HEK293 (cell line): Measurements from ENCODE around the gene FBH1.
"Not testable (repeated sequence)": the region's sequence is repeated elsewhere in the genome, so short reads cannot be mapped to it uniquely, and the experiment has no call there.

Experiments
- CTCF ChIA-PET: fragments of 350-600 bp; formaldehyde crosslinking; extraction: SDS; loops from one replicate; lab custom pipeline; 2021; ENCODE audit warnings: antibody characterized with exemption; lab: Yijun Ruan, JAX
- POLR2A ChIA-PET: fragments of 300-600 bp; formaldehyde crosslinking; extraction: SDS; loops from one replicate; lab custom pipeline; 2020; ENCODE audit warnings: antibody characterized with exemption, inconsistent platforms; lab: Yijun Ruan, JAX
- H3K27ac ChIP-seq: fragments of 200-500 bp; sonication (Bioruptor generic); 2 replicates; pipeline ENCODE4 v1.5.1; 2014; ENCODE audit warnings: low read depth, low read length, control low read depth, inconsistent platforms; ENCODE audit errors: extremely low read depth
- H3K36me3 ChIP-seq, 2 experiments: fragments of 200-500 bp in 1 of 2; sonication (Bioruptor generic) in 1 of 2; 1 replicate in 1 of 2; 2 replicates in 1 of 2; pipeline ENCODE4 v1.5.1; 2014 to 2017; ENCODE audit warnings: inconsistent platforms in 2 of 2, low read length in 2 of 2; ENCODE audit not compliant: control insufficient read depth in 2 of 2, insufficient read depth in 1 of 2
- H3K4me1 ChIP-seq: fragments of 200-500 bp; sonication (Bioruptor generic); 2 replicates; pipeline ENCODE4 v1.5.1; 2014; ENCODE audit warnings: mild to moderate bottlenecking, low read length, inconsistent platforms; ENCODE audit not compliant: control insufficient read depth, insufficient read depth
- H3K4me3 ChIP-seq: 2 replicates; pipeline ENCODE4 v1.5.1; 2011; ENCODE audit warnings: low read depth, mild to moderate bottlenecking, control low read depth, low read length, moderate library complexity
- H3K9me3 ChIP-seq: fragments of 200-500 bp; sonication (Bioruptor generic); 2 replicates; pipeline ENCODE4 v1.5.1; 2014; ENCODE audit warnings: low read depth, low read length, inconsistent platforms; ENCODE audit not compliant: control insufficient read depth, insufficient read depth
- RBAK ChIP-seq: fragments of 450-650 bp; formaldehyde crosslinking; IDR thresholded peaks from 2 replicates; pipeline ENCODE4 v1.5.1; 2016; ENCODE audit warnings: missing biosample characterization, missing genetic modification characterization
- ZBTB8A ChIP-seq: fragments of 450-650 bp; formaldehyde crosslinking; IDR thresholded peaks from 2 replicates; pipeline ENCODE4 v1.5.1; 2016; ENCODE audit warnings: missing biosample characterization, missing genetic modification characterization
- ZNF155 ChIP-seq: fragments of 450-650 bp; formaldehyde crosslinking; IDR thresholded peaks from 2 replicates; pipeline ENCODE4 v1.5.1; 2016; ENCODE audit warnings: missing biosample characterization, missing genetic modification characterization
- ZNF221 ChIP-seq: fragments of 450-650 bp; formaldehyde crosslinking; IDR thresholded peaks from 2 replicates; pipeline ENCODE4 v1.5.1; 2017; ENCODE audit warnings: missing biosample characterization, missing genetic modification characterization, borderline replicate concordance
- ZNF23 ChIP-seq: fragments of 450-650 bp; formaldehyde crosslinking; IDR thresholded peaks from 2 replicates; pipeline ENCODE4 v1.5.1; 2016; ENCODE audit warnings: missing biosample characterization, missing genetic modification characterization, borderline replicate concordance
- ZNF274 ChIP-seq, 2 experiments: fragments of 200-500 bp in 1 of 2; fragments of 450-650 bp in 1 of 2; sonication (Bioruptor generic) in 1 of 2; formaldehyde crosslinking in 1 of 2; IDR thresholded peaks; 2 replicates each; pipeline versions ENCODE4 v1.5.1 to v1.6.1; 2014 to 2016; ENCODE audit warnings: borderline replicate concordance in 1 of 2, inconsistent platforms in 1 of 2, low read length in 1 of 2, missing biosample characterization in 1 of 2, missing genetic modification characterization in 1 of 2
- ZNF366 ChIP-seq: fragments of 450-650 bp; formaldehyde crosslinking; conservative IDR thresholded peaks from 2 replicates; pipeline ENCODE4 v1.5.1; 2016; ENCODE audit warnings: missing biosample characterization, missing genetic modification characterization
- ZNF544 ChIP-seq: fragments of 450-650 bp; formaldehyde crosslinking; IDR thresholded peaks from 2 replicates; pipeline ENCODE4 v1.5.0; 2017; ENCODE audit warnings: missing biosample characterization, missing genetic modification characterization
- ZNF558 ChIP-seq: fragments of 450-650 bp; formaldehyde crosslinking; IDR thresholded peaks from 2 replicates; pipeline ENCODE4 v1.5.1; 2016; ENCODE audit warnings: missing biosample characterization, missing genetic modification characterization
- ZNF660 ChIP-seq: fragments of 450-650 bp; IDR thresholded peaks from 2 replicates; pipeline ENCODE4 v1.5.1; 2018; ENCODE audit warnings: missing biosample characterization, mild to moderate bottlenecking, missing genetic modification characterization
- ZNF677 ChIP-seq: fragments of 450-650 bp; IDR thresholded peaks from 2 replicates; pipeline ENCODE4 v1.5.0; 2018; ENCODE audit warnings: missing biosample characterization, mild to moderate bottlenecking, missing genetic modification characterization, moderate library complexity
- ZNF843 ChIP-seq: fragments of 450-650 bp; formaldehyde crosslinking; IDR thresholded peaks from 2 replicates; pipeline ENCODE4 v1.5.1; 2016; ENCODE audit warnings: missing biosample characterization, missing genetic modification characterization
- TF ChIP-seq, protein P1 (sequence below): fragments of 450-650 bp; formaldehyde crosslinking; IDR thresholded peaks from 2 replicates; pipeline ENCODE4 v1.5.1; 2016; ENCODE audit warnings: missing biosample characterization, missing genetic modification characterization
- TF ChIP-seq, protein P2 (sequence below): fragments of 450-650 bp; formaldehyde crosslinking; IDR thresholded peaks from 2 replicates; pipeline ENCODE4 v1.5.1; 2016; ENCODE audit warnings: missing biosample characterization, missing genetic modification characterization
- TF ChIP-seq, protein P3 (sequence below): sonication (generic); formaldehyde crosslinking; IDR thresholded peaks from 2 replicates; pipeline ENCODE4 v1.8.1; 2022; ENCODE audit warnings: mild to moderate bottlenecking, moderate library complexity, missing genetic modification reagents

Gene FBH1

DNA sequence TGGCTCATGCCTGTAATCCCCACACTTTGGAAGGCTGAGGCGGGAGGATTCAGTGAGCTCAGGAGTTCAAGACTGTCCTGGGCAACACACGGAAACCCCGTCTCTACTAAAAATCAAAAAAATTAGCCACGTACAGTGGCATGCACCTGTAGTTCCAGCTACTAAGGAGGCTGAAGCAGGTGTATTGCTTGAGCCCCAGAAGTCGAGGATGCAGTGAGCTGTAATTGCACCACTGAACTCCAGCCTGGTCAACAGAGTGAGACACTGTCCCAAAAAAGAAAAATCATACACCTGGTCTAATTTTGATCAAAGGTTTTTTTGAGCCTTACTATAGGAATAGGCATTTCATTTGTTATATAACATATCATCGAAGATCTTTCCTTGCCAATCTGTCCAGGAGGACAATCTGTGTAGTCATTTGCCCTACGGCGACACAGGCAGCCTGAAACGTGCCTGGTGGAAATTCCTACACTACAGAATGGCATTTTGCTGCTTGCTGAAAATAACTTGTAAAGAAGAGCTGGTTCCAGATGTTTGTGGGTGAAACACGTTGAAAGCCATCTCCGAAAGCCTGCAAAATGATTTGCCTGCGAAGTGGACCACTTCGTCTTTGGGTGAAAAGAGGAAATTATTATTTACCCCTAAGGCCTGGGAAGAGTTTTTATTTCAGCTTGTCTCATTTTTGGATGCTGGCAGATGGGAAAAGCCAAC lies 45.5 kb upstream of the FBH1 start:
- TF ChIP-seq ZNF274 (IDR thresholded peaks at IDR 0.05; ENCODE audit: low read length) (no peak), ZNF274 (tag by site-specific recombination; IDR thresholded peaks at IDR 0.05; ENCODE audit: borderline replicate concordance) (no peak), ZNF544 (tag by site-specific recombination) (no peak), RBAK (no peak), ZNF366 (tag by site-specific recombination) (no peak), ZNF558 (no peak), ZNF155 (tag by site-specific recombination) (no peak), ZNF677 (tag by site-specific recombination) (no peak), ZNF23 (tag by site-specific recombination) (no peak)
- TF ChIP-seq, protein P1, sequence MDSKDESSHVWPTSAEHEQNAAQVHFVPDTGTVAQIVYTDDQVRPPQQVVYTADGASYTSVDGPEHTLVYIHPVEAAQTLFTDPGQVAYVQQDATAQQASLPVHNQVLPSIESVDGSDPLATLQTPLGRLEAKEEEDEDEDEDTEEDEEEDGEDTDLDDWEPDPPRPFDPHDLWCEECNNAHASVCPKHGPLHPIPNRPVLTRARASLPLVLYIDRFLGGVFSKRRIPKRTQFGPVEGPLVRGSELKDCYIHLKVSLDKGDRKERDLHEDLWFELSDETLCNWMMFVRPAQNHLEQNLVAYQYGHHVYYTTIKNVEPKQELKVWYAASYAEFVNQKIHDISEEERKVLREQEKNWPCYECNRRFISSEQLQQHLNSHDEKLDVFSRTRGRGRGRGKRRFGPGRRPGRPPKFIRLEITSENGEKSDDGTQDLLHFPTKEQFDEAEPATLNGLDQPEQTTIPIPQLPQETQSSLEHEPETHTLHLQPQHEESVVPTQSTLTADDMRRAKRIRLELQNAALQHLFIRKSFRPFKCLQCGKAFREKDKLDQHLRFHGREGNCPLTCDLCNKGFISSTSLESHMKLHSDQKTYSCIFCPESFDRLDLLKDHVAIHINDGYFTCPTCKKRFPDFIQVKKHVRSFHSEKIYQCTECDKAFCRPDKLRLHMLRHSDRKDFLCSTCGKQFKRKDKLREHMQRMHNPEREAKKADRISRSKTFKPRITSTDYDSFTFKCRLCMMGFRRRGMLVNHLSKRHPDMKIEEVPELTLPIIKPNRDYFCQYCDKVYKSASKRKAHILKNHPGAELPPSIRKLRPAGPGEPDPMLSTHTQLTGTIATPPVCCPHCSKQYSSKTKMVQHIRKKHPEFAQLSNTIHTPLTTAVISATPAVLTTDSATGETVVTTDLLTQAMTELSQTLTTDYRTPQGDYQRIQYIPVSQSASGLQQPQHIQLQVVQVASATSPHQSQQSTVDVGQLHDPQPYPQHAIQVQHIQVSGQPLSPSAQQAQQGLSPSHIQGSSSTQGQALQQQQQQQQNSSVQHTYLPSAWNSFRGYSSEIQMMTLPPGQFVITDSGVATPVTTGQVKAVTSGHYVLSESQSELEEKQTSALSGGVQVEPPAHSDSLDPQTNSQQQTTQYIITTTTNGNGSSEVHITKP (tag by site-specific recombination) = no peak
- TF ChIP-seq, protein P2, sequence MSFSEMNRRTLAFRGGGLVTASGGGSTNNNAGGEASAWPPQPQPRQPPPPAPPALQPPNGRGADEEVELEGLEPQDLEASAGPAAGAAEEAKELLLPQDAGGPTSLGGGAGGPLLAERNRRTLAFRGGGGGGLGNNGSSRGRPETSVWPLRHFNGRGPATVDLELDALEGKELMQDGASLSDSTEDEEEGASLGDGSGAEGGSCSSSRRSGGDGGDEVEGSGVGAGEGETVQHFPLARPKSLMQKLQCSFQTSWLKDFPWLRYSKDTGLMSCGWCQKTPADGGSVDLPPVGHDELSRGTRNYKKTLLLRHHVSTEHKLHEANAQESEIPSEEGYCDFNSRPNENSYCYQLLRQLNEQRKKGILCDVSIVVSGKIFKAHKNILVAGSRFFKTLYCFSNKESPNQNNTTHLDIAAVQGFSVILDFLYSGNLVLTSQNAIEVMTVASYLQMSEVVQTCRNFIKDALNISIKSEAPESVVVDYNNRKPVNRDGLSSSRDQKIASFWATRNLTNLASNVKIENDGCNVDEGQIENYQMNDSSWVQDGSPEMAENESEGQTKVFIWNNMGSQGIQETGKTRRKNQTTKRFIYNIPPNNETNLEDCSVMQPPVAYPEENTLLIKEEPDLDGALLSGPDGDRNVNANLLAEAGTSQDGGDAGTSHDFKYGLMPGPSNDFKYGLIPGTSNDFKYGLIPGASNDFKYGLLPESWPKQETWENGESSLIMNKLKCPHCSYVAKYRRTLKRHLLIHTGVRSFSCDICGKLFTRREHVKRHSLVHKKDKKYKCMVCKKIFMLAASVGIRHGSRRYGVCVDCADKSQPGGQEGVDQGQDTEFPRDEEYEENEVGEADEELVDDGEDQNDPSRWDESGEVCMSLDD (tag by site-specific recombination) = no peak
- TF ChIP-seq, protein P3, sequence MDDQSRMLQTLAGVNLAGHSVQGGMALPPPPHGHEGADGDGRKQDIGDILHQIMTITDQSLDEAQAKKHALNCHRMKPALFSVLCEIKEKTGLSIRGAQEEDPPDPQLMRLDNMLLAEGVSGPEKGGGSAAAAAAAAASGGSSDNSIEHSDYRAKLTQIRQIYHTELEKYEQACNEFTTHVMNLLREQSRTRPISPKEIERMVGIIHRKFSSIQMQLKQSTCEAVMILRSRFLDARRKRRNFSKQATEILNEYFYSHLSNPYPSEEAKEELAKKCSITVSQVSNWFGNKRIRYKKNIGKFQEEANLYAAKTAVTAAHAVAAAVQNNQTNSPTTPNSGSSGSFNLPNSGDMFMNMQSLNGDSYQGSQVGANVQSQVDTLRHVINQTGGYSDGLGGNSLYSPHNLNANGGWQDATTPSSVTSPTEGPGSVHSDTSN (CRISPR knock-in tag) = no peak
- CTCF ChIA-PET = interaction anchor here (0.6 to 0.7 kb wide), 2 partner anchors 169 to 1097 kb away, joined by 3 read pairs; no protein-coding TSS in a partner anchor

DNA sequence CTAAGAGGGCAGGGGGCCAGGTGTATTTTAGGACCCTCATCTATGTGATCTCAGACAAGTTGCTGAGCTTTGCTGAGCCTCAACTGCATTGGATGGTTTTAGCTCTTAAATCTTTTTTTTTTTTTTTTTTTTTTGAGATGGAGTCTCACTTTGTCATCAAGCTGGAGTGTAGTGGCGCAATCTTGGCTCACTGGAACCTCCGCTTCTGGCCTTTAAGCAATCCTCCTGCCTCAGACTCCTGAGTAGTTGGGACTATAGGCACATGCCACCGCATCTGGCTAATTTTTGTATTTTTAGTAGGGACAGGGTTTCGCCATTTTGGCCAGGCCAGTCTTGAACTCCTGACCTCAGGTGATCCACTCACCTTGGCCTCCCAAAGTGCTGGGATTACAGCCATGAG lies 43.4 kb upstream of the FBH1 start:
- ChIA-PET CTCF (interaction anchor here (0.7 kb wide), 1 partner anchor 51 kb away, joined by 8 read pairs; no protein-coding TSS in a partner anchor), POLR2A (interaction anchor here (0.7 kb wide), 1 partner anchor 502 kb away, joined by 6 read pairs; no protein-coding TSS in a partner anchor)
- not testable (repeated sequence) for H3K36me3 ChIP-seq, H3K4me3 ChIP-seq, H3K9me3 ChIP-seq, H3K27ac ChIP-seq, H3K4me1 ChIP-seq

More for the DNA sequence above, 45.5 kb upstream of the FBH1 start:
- POLR2A ChIA-PET = interaction anchor here (1.2 to 1.6 kb wide), 3 partner anchors 31 to 46 kb away, joined by 3 to 6 read pairs (median 5); partner anchors contain the start of genes ANKRD16, FBH1 and GDI2
- Histone ChIP-seq H3K27ac (no peak overlapping the region), H3K9me3 (no peaks in the 10 kb centered on the region), H3K4me1 (no peaks in the 10 kb centered on the region), H3K4me3 (no peak overlapping the region), H3K36me3 (no peaks in the 10 kb centered on the region)

DNA sequence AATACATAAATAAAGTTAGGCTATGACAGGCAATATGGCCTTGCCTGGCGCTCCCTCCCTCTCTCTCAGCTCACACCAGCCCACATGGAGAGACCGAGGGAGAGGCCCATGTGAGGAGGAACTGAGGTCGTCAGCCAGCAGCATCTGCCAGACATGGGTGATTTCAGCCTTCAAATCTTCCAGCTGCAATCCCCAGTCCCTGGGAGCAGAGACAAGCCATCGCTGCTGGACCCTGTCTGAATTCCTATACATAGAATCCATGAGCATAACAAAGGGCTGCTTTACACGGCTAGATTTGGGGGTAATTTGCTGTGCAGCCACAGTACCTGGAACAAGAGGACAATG lies 35.9 kb upstream of the FBH1 start:
- Histone ChIP-seq H3K36me3 (no peaks in the 10 kb centered on the region), H3K4me1 (no peaks in the 10 kb centered on the region), H3K27ac (no peak overlapping the region), H3K4me3 (no peak overlapping the region), H3K9me3 (no peaks in the 10 kb centered on the region)
- TF ChIP-seq ZNF843 (tag by site-specific recombination) (no peak), ZNF221 (tag by site-specific recombination) (no peak), ZNF660 (tag by site-specific recombination) (no peak), ZBTB8A (tag by site-specific recombination) (no peak)
- CTCF ChIA-PET = interaction anchor here (0.6 to 1.0 kb wide), 3 partner anchors 11 to 87 kb away, joined by 4 to 5 read pairs (median 4); no protein-coding TSS in a partner anchor
- POLR2A ChIA-PET = interaction anchor here (1.0 to 1.8 kb wide), 4 partner anchors 9 to 39 kb away, joined by 3 to 9 read pairs (median 4); partner anchors contain the start of genes ANKRD16 and FBH1
